GM21723 (cell line): ENCODE results near the gene IQSEC1.

Experiments
- ATAC-seq: cut with Tn5 transposase; IDR thresholded peaks from one replicate; pipeline ENCODE4 v1.9.1; 2021; ENCODE audit warnings: mild to moderate bottlenecking, moderate library complexity; ENCODE audit not compliant: unreplicated experiment

Gene IQSEC1

DNA sequence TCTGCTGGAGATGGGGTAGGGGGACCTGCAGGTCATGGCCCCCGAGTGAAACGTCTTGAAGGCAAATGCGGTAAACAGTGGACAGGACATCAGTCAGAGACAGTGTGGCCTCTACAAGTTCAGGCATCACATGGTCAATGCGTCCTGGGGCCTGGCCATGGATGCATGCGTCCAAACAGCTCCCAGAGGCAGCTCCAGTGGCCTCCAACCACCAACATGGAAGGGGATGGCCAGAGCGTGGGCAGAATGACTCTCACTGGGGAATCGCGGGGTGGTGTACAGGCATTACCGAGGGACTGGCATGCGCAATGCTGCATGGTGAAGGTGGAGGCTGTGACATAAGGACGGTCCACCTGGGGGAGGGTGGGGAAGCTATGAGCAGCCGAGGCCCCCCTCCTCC, 35.6 kb upstream of the IQSEC1 start:
- no peak for ATAC-seq

DNA sequence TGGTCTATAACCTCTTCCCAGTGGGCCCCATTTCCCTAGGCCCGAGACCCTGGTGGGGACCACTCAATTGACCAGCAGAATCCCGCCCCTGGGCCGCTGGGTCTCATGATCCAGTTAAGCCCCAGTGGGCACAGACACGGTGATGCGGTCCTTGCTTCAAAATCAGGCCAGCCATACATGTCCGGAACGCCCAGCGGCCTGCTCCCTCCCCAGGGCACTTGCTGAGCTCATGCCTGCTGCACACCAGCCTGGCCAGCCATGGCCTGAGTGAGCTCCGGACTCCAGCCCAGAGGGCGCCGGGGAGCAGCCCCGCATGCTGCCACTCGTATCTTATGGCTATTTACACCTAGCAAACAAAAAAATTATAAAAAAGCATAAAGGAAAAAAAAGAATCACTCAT, 34.4 kb upstream of the IQSEC1 start:
- ATAC-seq: no peak

DNA sequence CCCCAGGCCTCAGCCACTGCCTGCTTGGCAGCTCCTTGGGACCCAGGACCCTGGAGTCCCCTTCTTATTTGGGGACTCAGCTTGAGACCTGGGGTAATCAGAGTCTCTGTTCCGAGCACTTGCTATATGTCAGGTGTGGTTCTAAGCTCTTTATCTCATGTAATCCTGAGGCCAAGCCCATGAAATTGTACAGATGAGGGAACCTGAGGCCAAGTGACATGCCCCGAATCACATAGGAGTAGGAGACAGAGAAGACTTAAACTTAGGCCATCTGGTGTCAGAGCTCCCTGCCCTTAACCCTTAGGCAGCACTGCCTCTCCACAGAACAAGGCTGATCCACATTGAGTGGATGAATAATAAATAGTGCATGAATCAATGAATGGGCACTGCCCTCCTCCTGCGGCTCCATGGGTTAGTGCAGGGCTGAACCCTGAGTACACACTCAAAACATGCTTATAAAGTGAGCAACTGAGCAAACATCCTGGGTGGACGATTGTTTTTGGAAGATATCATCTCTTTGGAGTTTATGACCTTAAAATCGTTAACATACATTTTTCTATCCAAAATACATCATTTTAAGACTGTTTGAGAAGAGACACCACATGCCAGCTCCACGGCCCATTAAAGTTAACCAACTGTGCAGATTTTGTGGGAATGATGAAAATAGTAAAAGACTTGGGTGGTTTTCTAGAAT, 33.2 kb upstream of the IQSEC1 start:
- no peak for ATAC-seq

DNA sequence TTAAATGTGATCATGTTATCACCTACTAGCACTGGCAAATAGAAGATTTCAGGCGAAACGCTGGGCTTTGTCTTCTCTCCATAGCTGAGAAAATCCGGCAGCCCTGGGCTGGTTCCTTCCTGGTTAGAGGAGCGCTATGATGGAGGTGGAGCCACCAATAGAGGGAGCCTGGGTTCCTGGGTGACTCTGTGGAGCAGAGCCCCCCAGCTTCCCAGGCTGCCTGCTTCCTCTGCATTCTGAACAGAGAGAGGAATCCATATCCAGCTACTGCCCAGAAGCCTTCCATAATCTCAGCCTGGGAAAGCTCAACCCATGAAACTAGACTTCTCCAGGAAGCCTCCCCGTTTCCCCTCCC, 32.6 kb upstream of the IQSEC1 start:
- ATAC-seq: no peak

DNA sequence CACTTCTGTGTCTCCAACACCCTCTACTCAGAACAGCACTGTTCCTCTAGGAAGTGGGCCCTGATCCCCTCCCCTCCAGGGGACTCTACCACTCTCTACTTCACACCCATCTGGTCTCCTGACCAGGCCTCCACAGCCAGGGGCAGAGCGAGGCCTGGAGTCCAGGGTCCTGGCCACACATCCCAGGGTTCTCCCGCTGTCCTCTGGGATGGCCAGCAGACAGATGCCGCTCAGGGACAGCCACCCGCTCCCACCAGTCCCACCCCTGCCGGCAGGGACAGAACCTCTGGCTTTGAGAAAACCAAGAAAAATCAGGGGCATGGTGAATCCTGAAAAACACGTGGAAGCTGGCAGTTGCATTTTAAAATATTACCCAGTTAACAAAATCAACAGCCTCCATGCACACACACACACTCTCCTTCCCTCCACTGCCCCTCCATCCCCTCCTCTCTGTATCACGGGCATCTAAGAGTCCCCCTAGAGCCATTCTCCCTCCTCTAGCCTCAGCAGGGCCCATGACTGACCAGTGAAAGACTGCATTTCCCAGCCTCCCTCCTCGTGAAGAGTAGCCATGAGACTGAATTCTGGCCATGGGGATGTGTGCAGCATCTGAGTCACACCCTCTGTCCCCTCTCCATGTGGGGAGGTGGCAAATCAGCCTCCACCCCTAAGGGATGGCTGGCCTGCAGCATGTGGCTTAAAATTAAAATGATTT, 32.1 kb upstream of the IQSEC1 start:
- no peak for ATAC-seq

DNA sequence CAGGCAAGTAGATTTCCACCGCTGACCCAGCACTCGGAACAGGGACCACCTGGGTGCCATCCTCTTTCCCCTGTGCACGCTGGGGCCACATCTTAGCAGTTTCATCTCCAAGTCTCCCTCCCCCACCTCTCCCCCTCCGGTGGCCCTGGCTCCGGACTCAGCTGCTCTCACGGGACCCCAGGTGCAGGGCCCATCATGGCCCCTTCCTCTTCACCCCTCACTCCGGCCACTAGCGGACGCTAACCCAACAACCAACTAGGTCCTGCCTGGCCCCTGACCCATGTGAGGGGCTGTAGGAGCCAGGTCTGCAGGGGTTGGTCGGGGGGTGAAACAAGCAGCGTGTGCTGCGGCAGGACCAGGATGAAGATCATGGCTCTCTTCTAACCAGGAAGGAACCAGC, 31.3 kb upstream of the IQSEC1 start:
- ATAC-seq: no peak

DNA sequence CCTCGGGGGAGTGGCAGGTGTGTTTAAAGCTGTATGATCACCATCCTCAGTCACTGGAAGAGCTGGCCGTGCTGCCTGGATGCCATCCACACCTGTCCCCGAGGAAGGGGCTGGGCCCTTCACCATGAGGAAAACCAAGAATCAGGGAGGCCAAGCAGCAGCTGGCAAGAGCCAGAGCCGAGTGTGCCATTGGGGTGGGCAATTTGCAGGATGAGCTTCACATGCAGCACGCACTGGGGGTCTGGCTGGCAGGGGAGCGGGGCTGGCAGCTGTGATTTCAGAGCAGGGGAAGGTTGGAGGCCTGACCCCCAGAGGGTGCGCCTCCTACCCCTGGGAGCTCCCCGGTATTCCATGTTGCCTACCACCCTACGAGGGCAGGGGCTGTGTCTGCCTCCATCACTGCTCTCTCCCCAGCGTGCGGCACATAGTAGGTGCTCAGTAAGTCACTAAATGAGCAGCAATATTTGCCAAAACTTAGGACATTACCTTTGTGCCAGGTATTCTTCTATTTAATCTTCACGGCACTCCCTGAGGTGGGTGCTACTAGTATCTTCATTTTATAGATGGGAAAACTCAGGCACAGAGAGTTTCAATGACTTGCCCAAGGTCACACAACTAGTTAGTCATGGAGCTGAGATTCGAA, 30.3 kb upstream of the IQSEC1 start:
- ATAC-seq: no peak

DNA sequence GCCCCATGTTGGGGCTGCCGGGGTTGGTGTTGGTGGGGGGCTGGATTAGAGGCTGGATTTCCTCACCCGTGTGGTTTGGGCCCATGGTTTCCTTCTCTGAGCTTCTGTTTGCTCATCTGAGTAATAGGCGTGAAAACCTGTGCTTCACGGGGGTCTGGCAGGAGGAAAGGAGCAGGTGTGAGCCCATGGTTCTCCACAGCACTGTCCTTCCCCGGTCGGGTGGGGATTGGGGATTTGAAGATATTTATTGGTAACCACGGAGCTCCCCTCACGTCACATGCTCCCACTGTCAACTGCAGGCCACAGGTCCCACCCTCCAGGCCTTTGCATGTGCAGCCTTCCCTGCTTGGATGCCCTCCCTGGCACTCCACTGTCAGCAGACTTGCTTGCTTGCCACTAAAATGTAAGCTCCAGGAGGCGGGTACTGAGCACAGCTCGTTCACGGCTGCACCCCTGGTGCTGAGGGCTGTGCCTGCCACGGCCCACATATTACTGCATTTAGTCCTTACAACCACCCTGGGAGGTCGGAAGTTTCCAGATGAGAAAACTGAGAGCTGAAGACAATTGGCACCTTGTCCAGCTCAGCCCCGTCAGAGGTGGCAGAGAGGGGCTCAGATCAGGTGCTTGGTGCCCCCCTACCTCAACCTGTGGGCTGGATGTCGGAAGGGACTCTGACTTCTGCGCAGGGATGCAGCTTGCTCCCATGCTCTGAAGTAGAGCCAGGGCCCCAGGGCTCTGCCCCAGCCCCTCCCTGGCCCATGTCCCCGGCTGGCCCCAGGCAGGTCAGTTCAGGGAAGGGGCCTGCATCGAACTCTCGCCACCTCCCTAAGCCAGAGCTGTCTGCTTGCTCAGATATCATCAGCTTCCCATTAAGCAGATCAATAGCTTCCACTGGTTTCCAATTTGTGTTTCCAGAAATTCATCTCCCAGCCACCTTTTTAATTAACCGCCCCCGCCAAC, 29.4 kb upstream of the IQSEC1 start:
- ATAC-seq: no peak

DNA sequence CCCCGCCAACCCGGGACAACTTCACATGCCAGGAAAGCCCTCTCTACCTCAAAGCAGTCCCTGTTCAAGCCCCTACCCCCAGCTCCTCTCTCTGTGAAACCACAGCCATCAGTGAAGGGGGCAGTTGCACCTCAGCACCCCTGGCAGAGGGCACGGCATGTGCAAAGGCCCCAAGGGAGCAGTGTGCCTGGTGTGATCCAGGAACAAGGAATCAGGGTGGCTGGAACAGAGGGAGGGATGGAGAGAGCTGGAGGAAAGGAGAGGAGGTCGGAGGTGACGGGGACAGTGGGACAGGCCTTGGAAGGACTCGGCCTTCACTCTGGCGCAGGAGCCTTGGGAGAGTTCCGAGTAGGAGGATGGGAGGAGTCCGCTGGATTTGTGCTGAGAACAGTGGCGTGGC, 26.5 kb upstream of the IQSEC1 start:
- ATAC-seq: no peak

DNA sequence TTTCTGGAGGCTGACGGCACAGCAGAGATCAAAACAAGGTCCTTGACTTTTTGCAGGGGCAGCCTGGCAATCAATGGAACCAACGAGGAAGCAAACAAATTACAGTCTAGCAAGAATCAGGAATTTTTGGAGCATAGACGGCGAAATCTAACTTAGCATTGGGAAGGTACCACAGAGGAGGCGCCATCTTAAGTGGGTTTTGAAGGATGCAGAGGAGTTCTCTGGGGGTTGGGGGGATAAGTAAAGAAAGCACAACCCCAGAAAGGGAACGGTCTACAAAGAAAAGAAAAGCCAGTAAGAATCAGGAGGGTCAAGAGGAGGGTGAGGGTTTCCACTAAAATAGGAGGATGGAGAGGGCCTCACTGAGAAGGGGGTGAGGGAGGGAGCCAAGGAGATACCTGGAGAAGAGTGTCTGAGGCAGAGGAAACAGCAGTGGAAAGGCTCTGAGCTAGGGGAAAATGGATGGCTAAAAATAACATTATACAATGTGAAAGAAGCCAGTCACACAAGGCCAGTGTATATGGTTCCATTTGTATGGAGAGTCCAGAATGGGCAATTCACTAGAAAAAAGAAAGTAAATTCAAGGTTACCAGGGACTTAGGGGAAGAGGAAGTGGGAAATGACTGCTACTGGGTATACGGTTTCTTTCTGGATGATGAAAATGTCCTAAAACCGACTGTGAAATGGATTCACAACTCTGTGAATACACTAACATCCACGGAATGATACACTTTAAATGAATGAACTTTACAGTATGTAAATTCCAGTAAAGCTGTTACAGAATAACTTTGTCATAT, 25.2 kb upstream of the IQSEC1 start:
- ATAC-seq: no peak

DNA sequence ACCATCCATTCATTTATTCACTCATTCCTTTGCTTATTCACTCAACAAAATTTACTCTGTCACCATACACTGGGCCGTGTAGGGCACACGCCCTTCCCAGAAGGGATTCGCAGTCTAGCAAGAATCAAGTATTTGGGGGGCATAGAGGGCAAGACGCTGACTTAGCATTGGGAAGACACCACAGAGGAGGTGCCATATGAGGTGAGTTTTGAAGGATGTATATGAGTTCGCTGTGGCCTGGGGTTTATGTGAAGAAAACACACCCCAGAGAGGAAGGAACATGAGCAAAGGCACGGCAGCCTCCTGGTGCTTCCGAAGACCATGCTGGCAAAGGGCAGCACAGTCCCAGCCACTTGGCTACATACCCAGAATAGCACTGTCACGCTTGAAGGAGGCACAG, 23.1 kb upstream of the IQSEC1 start:
- no peak for ATAC-seq

DNA sequence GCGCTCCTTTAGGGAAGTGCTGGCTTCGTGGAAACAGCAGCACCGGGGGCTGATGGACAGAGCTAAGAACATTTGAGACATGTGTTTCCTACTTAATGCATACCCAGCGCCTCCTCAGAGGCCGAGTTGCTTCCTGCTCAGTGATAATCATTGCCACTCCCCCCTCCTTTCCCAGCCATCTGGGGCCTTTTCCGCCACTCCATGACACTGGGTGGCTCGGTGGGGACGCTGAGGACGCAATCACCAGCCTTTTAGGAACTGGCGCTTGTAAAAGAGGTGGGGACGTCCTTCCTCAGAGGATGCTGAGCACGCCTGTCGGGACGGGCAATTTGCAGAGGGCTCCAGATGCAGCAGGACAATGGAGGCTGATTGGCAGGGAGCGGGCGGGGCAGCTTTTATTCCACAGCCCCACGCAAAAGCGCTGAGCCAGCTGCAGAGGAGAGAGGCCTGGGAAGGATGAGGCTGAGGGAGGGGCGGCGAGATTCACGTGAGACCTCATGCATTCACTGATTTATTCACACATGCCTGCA, 22.2 kb upstream of the IQSEC1 start:
- no peak for ATAC-seq

DNA sequence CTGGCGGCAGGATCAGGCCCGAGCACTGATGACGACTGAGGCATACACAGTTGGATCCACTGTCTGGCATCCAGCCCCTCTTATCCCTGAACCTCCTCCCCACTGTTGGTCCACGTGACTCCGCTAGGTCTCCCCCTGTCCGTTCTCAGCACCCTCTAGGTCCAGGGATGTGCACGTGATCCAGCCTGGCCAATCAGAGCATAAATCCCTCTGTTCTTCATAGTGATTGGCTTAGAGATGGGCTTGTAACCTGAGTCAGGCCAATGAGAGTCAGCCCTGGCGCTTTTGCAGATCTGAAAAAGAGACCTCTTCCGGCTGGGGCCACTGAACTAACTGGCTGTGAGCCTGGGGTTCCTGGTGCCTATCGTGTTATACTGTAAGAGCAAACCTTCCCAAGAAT, 20.5 kb upstream of the IQSEC1 start:
- no peak for ATAC-seq

DNA sequence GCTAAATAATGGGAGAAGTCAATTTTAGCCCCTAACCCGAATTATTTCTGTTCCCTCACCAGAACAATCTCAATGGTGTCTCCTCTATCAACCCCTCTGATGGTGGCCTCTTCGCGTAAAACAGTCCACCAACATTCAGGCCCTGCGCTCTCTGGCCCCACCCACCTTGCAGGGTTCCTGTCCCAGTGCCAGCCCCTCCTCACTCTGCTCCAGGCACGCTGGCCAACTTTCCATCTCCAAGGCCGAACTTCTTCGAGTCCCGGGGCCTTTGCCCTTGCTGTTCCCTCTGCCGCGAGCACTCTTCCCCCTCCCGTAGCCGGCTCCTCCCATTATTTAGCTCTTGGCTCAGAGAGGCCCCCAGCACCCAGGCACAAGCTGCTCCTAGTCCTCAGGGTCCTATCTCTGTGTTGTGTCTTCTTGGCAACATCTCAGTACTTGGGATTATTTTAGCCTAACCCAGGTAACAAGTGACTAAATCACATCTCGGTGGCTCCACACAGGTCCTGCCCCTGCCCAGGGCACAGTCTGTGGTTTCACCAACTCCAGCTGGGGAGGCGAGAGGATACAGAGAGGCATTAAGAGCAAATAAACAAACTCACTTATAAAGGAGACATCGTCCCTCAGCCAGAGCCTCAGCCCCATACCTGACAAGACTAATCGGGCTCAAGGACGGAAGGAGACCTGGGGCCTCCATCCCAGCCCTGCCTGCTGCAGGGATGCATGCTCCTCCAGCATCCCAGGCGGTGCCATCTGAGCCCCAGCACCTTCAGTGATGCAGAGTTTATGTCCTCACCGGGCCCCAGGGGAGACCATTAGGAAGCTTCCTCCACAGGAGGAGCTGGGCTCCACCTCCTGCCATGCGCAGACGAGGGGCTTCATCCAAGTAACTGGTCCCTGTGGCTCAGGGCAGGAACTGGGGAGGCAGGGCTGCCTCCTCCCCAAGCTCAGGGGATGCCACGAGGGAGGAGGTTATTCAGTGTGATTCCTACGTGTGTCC, 19.7 kb upstream of the IQSEC1 start:
- ATAC-seq: no peak

DNA sequence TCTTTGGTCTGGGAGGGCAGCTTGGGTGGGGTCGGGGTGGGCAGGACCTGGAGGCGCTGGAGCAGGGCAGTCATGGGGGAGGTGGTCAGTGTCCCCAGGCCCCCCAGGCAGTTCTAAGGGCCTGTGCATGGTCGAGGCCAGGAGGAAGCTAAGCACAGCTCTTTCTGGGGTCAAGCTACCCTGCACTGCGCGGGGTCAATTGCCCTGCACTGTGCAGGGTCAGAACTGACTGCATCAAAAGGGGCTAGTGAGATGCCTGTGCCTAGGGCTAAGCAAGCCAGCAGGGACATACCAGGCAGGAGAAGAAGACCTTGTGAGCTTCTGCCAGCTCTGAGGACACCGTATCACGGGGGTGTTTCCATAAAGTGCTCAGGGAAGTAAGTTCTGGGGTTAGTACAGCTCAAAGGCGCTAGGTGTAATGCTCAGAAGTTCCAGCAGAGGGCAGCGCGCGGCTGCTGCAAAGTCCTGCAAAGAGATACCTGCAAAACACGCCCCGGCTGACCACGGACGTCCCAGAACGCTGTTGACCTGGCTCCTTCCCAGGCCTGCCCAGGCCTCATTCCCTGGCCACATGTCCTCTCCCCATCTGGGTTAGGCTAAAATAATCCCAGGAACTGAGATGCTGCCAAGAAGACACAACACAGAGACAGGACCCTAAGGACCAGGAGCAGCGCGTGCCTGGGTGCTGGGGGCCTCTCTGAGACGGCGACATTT, 18.8 kb upstream of the IQSEC1 start:
- ATAC-seq: peak; percentile 58

DNA sequence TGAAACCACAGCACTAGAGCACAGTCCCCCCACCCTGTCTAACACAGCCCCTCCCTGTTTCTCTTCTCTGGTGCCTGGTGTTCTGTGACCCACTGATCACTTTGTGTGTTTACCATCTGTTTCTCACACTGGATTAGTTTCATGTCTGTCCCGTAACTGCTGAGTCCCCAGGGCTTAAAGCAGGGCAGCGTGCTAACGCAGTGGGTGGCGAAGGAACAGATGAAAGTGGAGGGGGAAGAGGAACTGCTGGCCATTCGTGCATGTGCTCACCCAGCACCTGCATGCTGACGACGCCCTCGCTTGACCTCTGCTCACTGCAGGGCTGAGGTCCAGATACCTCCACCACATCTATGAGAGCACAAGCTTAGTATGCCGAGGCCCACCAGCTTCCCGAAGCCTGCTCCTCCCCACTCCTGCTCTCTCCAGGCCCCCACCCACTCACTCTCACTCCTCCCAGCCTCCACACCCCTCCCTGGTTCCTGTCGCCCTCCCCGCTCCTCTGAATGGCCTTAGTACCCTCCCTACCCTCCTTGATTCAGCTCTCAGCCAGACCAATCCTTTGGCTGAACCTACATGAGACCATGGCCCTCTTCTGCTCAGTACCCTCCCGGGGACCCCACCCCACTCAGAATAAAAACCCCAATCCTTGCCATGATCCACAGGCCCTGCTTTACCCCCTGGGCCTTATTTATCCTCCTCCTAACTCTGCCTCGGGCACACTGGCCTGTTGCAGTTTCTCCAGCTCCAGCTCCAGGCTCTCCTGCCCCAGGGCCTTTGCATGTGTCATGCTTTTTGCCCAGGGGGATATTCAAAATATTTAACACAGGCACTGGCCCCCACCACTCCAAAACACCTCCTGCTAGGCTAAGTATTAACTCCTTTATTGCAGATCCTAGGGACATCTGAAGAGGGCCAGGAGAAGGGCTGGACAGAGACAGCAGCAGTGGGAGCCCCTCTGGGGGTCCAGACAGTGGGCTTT, 15.1 kb upstream of the IQSEC1 start:
- no peak for ATAC-seq

DNA sequence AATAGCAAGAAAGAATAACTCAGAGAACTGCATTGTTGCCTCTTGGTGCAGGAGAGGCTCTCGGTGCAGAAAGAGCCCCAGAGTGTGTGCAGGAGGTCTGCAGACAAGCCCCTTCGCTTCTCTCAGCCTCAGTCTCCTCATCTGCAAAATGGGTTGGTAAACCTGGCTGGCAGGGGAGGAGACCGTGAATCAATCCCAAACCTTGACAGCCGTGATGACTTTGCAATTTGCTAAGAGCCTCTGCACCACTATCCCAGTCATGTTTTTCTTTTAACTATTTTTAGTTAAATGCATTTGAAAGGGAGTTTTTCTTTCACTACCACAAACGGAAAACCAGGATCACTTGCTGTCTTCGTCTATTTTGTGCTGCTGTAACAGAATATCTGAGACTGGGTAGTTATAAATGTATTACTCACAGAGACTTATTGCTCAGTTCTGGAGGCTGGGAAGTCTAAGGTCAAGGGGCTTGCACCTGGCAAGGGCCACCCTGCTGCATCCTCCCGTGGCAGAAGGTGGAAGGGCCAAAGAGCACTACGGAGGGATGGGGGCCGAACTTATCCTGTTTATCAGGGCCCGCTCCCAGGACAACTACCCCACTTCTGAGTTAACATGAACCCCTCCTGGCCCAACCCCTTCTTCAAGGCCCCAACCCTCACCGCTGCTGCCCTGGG, 14.2 kb upstream of the IQSEC1 start:
- ATAC-seq: no peak
